Measurements from ENCODE around the gene RC3H2. TPM values are rescaled to one million over a fixed set of nuclear protein-coding genes. Genes with fewer than 3 reads are reported as not detected.

RC3H2 gene
- total and polyA plus RNA-seq, 2 of the 13 experiments (the other 11 are each of a cell fraction or from before 2014, with no cell fraction given) = 21.0 to 36.4 TPM

GRCh38 chr9:122912964-122913673, 8.0 kb upstream of the RC3H2 start, which contains the start of gene ZBTB6 (continued):
- TF ChIP-seq CSRNP1 (CRISPR knock-in tag; IDR thresholded peaks at IDR 0.05) (no peak), MXD3 (CRISPR knock-in tag; IDR thresholded peaks at IDR 0.05) (no peak), PAXIP1 (CRISPR knock-in tag; conservative IDR thresholded peaks at IDR 0.05) (no peak), FUBP1 (CRISPR knock-in tag; IDR thresholded peaks at IDR 0.05; ENCODE audit: borderline replicate concordance) (no peak), TRIM24 (CRISPR knock-in tag; IDR thresholded peaks at IDR 0.05) (no peak), HNF1A (IDR thresholded peaks at IDR 0.05; ENCODE audit: low read depth) (no peak), HNF1A (CRISPR knock-in tag; IDR thresholded peaks at IDR 0.05; ENCODE audit: borderline replicate concordance) (peak; percentile 25; the same call in 1 of the 2 replicates), DR1 (CRISPR knock-in tag; IDR thresholded peaks at IDR 0.05) (peak; percentile 51), TFE3 (CRISPR knock-in tag; IDR thresholded peaks at IDR 0.05) (0 out of 2 replicates have a peak, but pooled peaks have one; percentile 11), PHF8 (CRISPR knock-in tag; IDR thresholded peaks at IDR 0.05) (peak; percentile 94), WIZ (CRISPR knock-in tag; IDR thresholded peaks at IDR 0.05) (0 out of 2 replicates have a peak, but pooled peaks have one; percentile 23), ZNF33A (CRISPR knock-in tag; IDR thresholded peaks at IDR 0.05; ENCODE audit: borderline replicate concordance) (no peak), ZNF180 (CRISPR knock-in tag; IDR thresholded peaks at IDR 0.05; ENCODE audit: borderline replicate concordance, low read depth) (no peak), ZNF44 (CRISPR knock-in tag; IDR thresholded peaks at IDR 0.05) (no peak; the same call in 1 of the 2 replicates)
